ENCODE data around the gene SYNE1. TPM values are rescaled to one million over a fixed set of nuclear protein-coding genes. Genes with fewer than 3 reads are reported as not detected.

The SYNE1 gene
- total RNA-seq, 3 donors from 2014 or later (not counting 1 experiment from before 2014, with no cell fraction given) = 489 to 570 (median 498) TPM

DNA sequence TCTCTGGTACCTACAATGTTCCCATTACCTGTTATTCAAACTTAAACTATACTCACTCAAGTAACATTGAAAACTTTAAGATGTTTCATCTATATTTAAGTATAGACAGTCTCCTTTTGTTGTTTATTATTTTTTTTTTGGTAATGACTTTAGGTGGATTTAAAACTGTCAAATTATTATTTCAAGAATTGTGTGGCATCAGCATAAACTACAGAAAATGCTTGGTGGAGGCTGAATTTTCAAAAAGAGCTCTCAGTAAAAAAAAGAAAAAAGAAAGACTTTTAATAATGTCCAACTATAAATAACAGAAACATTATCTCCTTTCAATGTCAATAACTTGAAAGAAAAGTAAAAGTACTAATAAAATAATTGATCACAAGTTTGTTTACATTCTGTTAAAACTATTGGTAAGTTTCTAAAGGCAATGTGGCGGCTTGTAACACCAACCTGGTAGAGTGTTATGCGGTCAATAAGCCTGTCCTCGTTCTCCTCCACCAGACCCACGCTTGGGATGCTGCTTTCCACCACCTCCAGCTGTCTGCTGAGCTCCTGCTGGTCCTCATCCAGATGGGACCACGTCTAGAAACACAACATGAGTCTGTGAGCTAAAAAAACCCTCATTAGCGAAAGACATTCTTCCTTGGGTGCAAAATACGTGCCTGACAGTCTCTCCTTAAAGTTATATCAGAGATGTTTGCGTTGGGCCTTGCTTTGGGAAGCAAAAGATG is 400.6 kb downstream of the SYNE1 start:
- TF ChIP-seq, protein P1, sequence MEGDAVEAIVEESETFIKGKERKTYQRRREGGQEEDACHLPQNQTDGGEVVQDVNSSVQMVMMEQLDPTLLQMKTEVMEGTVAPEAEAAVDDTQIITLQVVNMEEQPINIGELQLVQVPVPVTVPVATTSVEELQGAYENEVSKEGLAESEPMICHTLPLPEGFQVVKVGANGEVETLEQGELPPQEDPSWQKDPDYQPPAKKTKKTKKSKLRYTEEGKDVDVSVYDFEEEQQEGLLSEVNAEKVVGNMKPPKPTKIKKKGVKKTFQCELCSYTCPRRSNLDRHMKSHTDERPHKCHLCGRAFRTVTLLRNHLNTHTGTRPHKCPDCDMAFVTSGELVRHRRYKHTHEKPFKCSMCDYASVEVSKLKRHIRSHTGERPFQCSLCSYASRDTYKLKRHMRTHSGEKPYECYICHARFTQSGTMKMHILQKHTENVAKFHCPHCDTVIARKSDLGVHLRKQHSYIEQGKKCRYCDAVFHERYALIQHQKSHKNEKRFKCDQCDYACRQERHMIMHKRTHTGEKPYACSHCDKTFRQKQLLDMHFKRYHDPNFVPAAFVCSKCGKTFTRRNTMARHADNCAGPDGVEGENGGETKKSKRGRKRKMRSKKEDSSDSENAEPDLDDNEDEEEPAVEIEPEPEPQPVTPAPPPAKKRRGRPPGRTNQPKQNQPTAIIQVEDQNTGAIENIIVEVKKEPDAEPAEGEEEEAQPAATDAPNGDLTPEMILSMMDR (IDR thresholded peaks at IDR 0.05) = no peak
- ATAC-seq (no peak), DNase-seq (no peak)
- no peak overlapping the region for H3K4me3 Mint-ChIP-seq
- Histone ChIP-seq H3K36me3 (ENCODE audit: control insufficient read depth, insufficient read depth, low read length) (peaks cover 83% of the 10 kb centered on the region), H3K4me3 (ENCODE audit: low read length) (no peak overlapping the region), H3K27me3 (ENCODE audit: control insufficient read depth, insufficient read depth, low read length) (no peaks in the 10 kb centered on the region), H3K27ac (ENCODE audit: low read length) (no peak overlapping the region), H3K9me3 (ENCODE audit: control insufficient read depth, insufficient read depth, low read length) (no peaks in the 10 kb centered on the region), H3K4me1 (ENCODE audit: control insufficient read depth, insufficient read depth, low read length) (no peaks in the 10 kb centered on the region)
- intact Hi-C loops (cut with micrococcal nuclease) = no loop called here
- no peaks in the 10 kb centered on the region for H3K27me3 Mint-ChIP-seq (ENCODE audit: low read depth in 2 of 2)
- no peaks in the 10 kb centered on the region for H3K9me3 Mint-ChIP-seq
- H3K4me1 Mint-ChIP-seq = peaks cover 0 to 9% of the 10 kb centered on the region in 2 donors
- peaks cover 40% of the 10 kb centered on the region for H3K36me3 Mint-ChIP-seq
- H3K27ac Mint-ChIP-seq = no peak overlapping the region
- 96% methylated on average over 8 of the region's 8 CpGs for WGBS (ENCODE audit: insufficient coverage)

DNA sequence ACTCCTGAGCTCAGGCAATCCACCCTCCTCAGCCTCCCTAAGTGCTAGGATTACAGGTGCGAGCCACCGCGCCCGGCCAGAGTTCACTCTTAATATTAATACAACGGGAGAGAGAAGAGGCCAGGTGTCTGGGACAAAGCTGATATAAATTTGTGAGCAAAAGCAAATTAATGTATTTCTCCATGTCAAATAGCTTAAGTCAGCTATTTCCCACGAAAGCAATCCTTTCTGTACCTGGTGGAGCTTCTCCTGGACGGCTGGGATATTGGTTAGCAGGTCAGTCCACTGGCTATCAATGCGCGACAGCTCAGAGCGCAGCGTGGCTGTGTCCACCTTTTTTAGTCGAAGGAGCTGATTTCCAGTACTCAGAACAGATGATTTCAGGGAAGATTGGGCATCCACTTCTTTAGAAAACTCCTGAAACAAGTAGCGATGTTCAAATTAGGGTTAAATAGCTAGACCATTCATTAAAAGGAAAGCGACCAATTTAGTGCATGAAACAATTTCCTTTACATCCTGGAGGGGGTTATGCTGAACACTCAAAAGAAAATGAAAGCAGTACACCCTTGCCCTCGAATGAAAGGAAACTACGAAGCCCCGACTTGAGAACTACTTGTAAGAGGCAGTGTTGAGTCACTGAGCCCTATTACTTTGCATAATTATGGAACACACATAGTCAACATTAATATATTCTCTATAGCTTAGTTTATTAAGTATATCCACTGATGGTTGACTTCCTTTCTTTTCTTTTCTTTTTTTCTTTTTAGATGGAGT is 403.4 kb downstream of the SYNE1 start:
- DNase-seq = peak in 1 of 2 donors; percentile 50
- H3K9me3 Mint-ChIP-seq = no peaks in the 10 kb centered on the region
- Histone ChIP-seq H3K27me3 (ENCODE audit: control insufficient read depth, insufficient read depth, low read length) (no peaks in the 10 kb centered on the region), H3K4me1 (ENCODE audit: control insufficient read depth, insufficient read depth, low read length) (no peaks in the 10 kb centered on the region), H3K9me3 (ENCODE audit: control insufficient read depth, insufficient read depth, low read length) (no peaks in the 10 kb centered on the region), H3K27ac (ENCODE audit: low read length) (no peak overlapping the region), H3K36me3 (ENCODE audit: control insufficient read depth, insufficient read depth, low read length) (peaks cover 82% of the 10 kb centered on the region), H3K4me3 (ENCODE audit: low read length) (no peak overlapping the region)
- H3K27ac Mint-ChIP-seq = peak overlapping the region; percentile 44 to 62
- intact Hi-C loops (cut with micrococcal nuclease) = no loop called here
- TF ChIP-seq, protein P1 (IDR thresholded peaks at IDR 0.05) = no peak
- no peaks in the 10 kb centered on the region for H3K27me3 Mint-ChIP-seq (ENCODE audit: low read depth in 2 of 2)
- peaks cover 13% of the 10 kb centered on the region for H3K36me3 Mint-ChIP-seq
- no peaks in the 10 kb centered on the region for H3K4me1 Mint-ChIP-seq
- H3K4me3 Mint-ChIP-seq = no peak overlapping the region
- 91% methylated on average over 13 of the region's 17 CpGs for WGBS (ENCODE audit: insufficient coverage)
- no peak for ATAC-seq

DNA sequence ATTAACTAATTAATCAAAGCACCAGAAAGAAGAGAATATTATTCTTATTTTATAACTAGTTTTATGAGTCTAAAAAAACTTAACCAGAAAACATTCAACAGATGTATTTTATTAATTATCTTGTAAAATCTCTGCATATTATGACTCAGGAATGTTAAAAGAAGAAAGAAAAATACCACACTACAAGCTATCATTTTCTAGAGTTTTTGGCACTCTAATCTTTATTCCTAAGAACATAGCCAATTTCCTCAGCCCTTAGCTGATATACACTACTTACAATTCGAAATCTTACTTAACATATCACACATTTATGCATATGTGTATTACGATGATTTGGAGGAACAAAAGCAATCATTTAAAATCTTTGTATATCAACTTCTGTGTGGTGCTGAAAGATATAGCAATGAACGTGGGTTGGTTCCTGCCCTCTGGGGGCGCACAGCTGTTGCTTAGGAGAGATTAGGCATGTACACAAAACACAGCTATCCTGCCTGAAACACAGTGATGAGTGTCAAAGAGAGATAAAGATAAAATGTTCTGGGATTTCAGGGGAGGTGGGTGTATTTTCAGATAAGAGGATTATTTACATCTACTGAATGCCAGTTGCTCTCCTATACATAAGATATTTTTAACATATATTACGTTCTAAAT is 404.5 kb downstream of the SYNE1 start:
- Mint-ChIP-seq H3K27me3 (ENCODE audit: low read depth in 2 of 2) (no peaks in the 10 kb centered on the region), H3K4me1 (no peaks in the 10 kb centered on the region), H3K27ac (peak overlapping the region; percentile 62 to 77), H3K36me3 (peaks cover 6% of the 10 kb centered on the region), H3K4me3 (no peak overlapping the region), H3K9me3 (no peaks in the 10 kb centered on the region)
- DNase-seq (peak in 1 of 2 donors; percentile 29), ATAC-seq (no peak)
- Histone ChIP-seq H3K4me3 (ENCODE audit: low read length) (no peak overlapping the region), H3K27ac (ENCODE audit: low read length) (no peak overlapping the region), H3K27me3 (ENCODE audit: control insufficient read depth, insufficient read depth, low read length) (no peaks in the 10 kb centered on the region), H3K9me3 (ENCODE audit: control insufficient read depth, insufficient read depth, low read length) (no peaks in the 10 kb centered on the region), H3K36me3 (ENCODE audit: control insufficient read depth, insufficient read depth, low read length) (peaks cover 80% of the 10 kb centered on the region), H3K4me1 (ENCODE audit: control insufficient read depth, insufficient read depth, low read length) (no peaks in the 10 kb centered on the region)
- intact Hi-C loops (cut with micrococcal nuclease) = no loop called here
- TF ChIP-seq, protein P1 (IDR thresholded peaks at IDR 0.05) = no peak
- WGBS (ENCODE audit: insufficient coverage) = 64% methylated on average over 2 of the region's 5 CpGs

Data from natural killer cell (primary cell).